GM19240 (cell line): ENCODE measurements around the gene VASH2.
"Not testable (repeated sequence)": the region's sequence is repeated elsewhere in the genome, so short reads cannot be mapped to it uniquely, and the experiment has no call there.

Source experiments
- DNase-seq: peaks from one replicate; pipeline ENCODE4 v3.0.0; 2011; ENCODE audit warnings: low spot score; ENCODE audit not compliant: insufficient read length

VASH2 gene

GRCh38 chr1:212981025-212981495 is 30.7 kb downstream of the VASH2 start:
- DNase-seq = no peak

- DNase-seq = no peak
Observed at GRCh38 chr1:212981571-212982328, 31.4 kb downstream of the VASH2 start.

GRCh38 chr1:212982430-212983152 is 32.2 kb downstream of the VASH2 start:
- DNase-seq = no peak

- DNase-seq = no peak
Observed at GRCh38 chr1:212983482-212983881, 33.1 kb downstream of the VASH2 start.

GRCh38 chr1:212984522-212985291 is 34.4 kb downstream of the VASH2 start:
- DNase-seq = no peak

GRCh38 chr1:212986551-212986950 is 36.2 kb downstream of the VASH2 start:
- DNase-seq = no peak

GRCh38 chr1:212987702-212988322 is 37.5 kb downstream of the VASH2 start:
- no peak for DNase-seq

GRCh38 chr1:212990276-212990675 is 39.9 kb downstream of the VASH2 start:
- DNase-seq = no peak

GRCh38 chr1:212993960-212994359 is 43.6 kb downstream of the VASH2 start:
- DNase-seq = not testable (repeated sequence)

GRCh38 chr1:212994926-212995325 is 44.6 kb downstream of the VASH2 start:
- no peak for DNase-seq

- no peak for DNase-seq
Observed at GRCh38 chr1:213003256-213003655, 52.9 kb downstream of the VASH2 start.

- no peak for DNase-seq
Observed at GRCh38 chr1:213008564-213008963, 58.2 kb downstream of the VASH2 start.

- no peak for DNase-seq
Observed at GRCh38 chr1:213014642-213015041, 64.3 kb downstream of the VASH2 start.

GRCh38 chr1:213015099-213016050 is 65.0 kb downstream of the VASH2 start, which contains the start of gene ANGEL2:
TSS of gene ANGEL2 (minus strand) at chr1:213015867. CDS start at chr1:213015671, 196 bp downstream.
- DNase-seq = peak; percentile 81

- DNase-seq = no peak
Observed at GRCh38 chr1:213017447-213018273, 67.3 kb downstream of the VASH2 start.

- DNase-seq = no peak
Observed at GRCh38 chr1:213019450-213019849, 69.1 kb downstream of the VASH2 start.

- DNase-seq = no peak
Observed at GRCh38 chr1:213020016-213020415, 69.7 kb downstream of the VASH2 start.

GRCh38 chr1:213027024-213027423 is 76.7 kb downstream of the VASH2 start:
- DNase-seq = not testable (repeated sequence)

- no peak for DNase-seq
Observed at GRCh38 chr1:213032651-213033050, 82.3 kb downstream of the VASH2 start.
